MM.1S (cell line): ENCODE measurements around the gene MIPEP.

Experiments
- DNase-seq: peaks from one replicate; pipeline ENCODE4 v3.0.0-alpha.2; 2015
- H2AFZ ChIP-seq: fragments of 300-600 bp; sonication (generic); 2 replicates; pipeline ENCODE4 v1.6.0; 2016; ENCODE audit warnings: antibody characterized with exemption, low read length
- H3F3A ChIP-seq: fragments of 300-600 bp; sonication (generic); 2 replicates; pipeline ENCODE4 v1.6.1; 2016; ENCODE audit warnings: mild to moderate bottlenecking, antibody characterized with exemption, low read length, moderate library complexity, mixed read lengths; ENCODE audit not compliant: insufficient read depth
- H3K27ac ChIP-seq: fragments of 300-600 bp; sonication (generic); 2 replicates; pipeline ENCODE4 v1.5.1; 2016; ENCODE audit warnings: mild to moderate bottlenecking, low read length
- H3K27me3 ChIP-seq: fragments of 300-600 bp; sonication (generic); replicated peaks from 2 replicates; pipeline ENCODE4 v1.6.0; 2016; ENCODE audit warnings: low read length; ENCODE audit not compliant: insufficient read depth
- H3K36me3 ChIP-seq: fragments of 300-600 bp; sonication (generic); replicated peaks from 2 replicates; pipeline ENCODE4 v1.6.1; 2016; ENCODE audit warnings: mild to moderate bottlenecking, low read length, mixed read lengths; ENCODE audit not compliant: insufficient read depth
- H3K4me1 ChIP-seq: fragments of 300-600 bp; sonication (generic); 2 replicates; pipeline ENCODE4 v1.6.1; 2016; ENCODE audit warnings: low read length, mixed read lengths
- H3K4me2 ChIP-seq: fragments of 300-600 bp; sonication (generic); 2 replicates; pipeline ENCODE4 v1.6.0; 2016; ENCODE audit warnings: low read depth, low read length
- H3K4me3 ChIP-seq: fragments of 300-600 bp; sonication (generic); 2 replicates; pipeline ENCODE4 v1.5.1; 2016; ENCODE audit warnings: low read length, mixed read lengths
- H3K79me2 ChIP-seq: fragments of 300-600 bp; sonication (generic); 2 replicates; pipeline ENCODE4 v1.6.1; 2016; ENCODE audit warnings: mixed run types, low read length, mixed read lengths
- H3K9ac ChIP-seq: fragments of 300-600 bp; sonication (generic); 2 replicates; pipeline ENCODE4 v1.6.1; 2016; ENCODE audit warnings: low read length, mixed read lengths
- H3K9me2 ChIP-seq: fragments of 300-600 bp; sonication (generic); replicated peaks from 2 replicates; pipeline ENCODE4 v1.6.1; 2016; ENCODE audit warnings: mild to moderate bottlenecking, low read length, mixed read lengths; ENCODE audit not compliant: insufficient read depth
- H3K9me3 ChIP-seq: fragments of 300-600 bp; sonication (generic); replicated peaks from 2 replicates; pipeline ENCODE4 v1.6.1; 2016; ENCODE audit warnings: mild to moderate bottlenecking, low read length, mixed read lengths; ENCODE audit not compliant: insufficient read depth
- H4K20me1 ChIP-seq: fragments of 300-600 bp; sonication (generic); 2 replicates; pipeline ENCODE4 v1.6.1; 2016; ENCODE audit warnings: mild to moderate bottlenecking, low read length, moderate library complexity, mixed read lengths; ENCODE audit not compliant: insufficient read depth
- CTCF ChIP-seq: fragments of 300-600 bp; sonication (generic); IDR thresholded peaks from 2 replicates; pipeline ENCODE4 v1.5.1; 2016; ENCODE audit warnings: antibody characterized with exemption, low read length, mixed read lengths
- EZH2 ChIP-seq: fragments of 300-600 bp; sonication (generic); optimal IDR thresholded peaks from 2 replicates; pipeline ENCODE3; 2017; ENCODE audit warnings: low read depth, mild to moderate bottlenecking, antibody characterized with exemption, low read length, mixed read lengths
- EZH2phosphoT487 ChIP-seq: fragments of 300-600 bp; sonication (generic); IDR thresholded peaks from 2 replicates; pipeline ENCODE4 v1.6.1; 2018; ENCODE audit warnings: antibody characterized with exemption, low read length

Gene MIPEP

GRCh38 chr13:23919006-23919405 lies 29.8 kb upstream of the MIPEP start:
- H3K9ac ChIP-seq = no peak overlapping the region
- H3K9me2 ChIP-seq = no peaks in the 10 kb centered on the region
- TF ChIP-seq CTCF = no peak
- no peak for TF ChIP-seq EZH2phosphoT487
- no peak for TF ChIP-seq EZH2
- H3K27ac ChIP-seq = no peak overlapping the region
- no peak overlapping the region for H3K4me3 ChIP-seq
- H3K4me2 ChIP-seq = no peak overlapping the region
- H3K36me3 ChIP-seq = no peaks in the 10 kb centered on the region
- no peak for DNase-seq
- no peaks in the 10 kb centered on the region for H3K27me3 ChIP-seq
- H3F3A ChIP-seq = no peaks in the 10 kb centered on the region
- no peaks in the 10 kb centered on the region for H3K4me1 ChIP-seq
- no peaks in the 10 kb centered on the region for H3K79me2 ChIP-seq
- H3K9me3 ChIP-seq = no peaks in the 10 kb centered on the region
- H2AFZ ChIP-seq = no peak overlapping the region
- no peaks in the 10 kb centered on the region for H4K20me1 ChIP-seq

DNA sequence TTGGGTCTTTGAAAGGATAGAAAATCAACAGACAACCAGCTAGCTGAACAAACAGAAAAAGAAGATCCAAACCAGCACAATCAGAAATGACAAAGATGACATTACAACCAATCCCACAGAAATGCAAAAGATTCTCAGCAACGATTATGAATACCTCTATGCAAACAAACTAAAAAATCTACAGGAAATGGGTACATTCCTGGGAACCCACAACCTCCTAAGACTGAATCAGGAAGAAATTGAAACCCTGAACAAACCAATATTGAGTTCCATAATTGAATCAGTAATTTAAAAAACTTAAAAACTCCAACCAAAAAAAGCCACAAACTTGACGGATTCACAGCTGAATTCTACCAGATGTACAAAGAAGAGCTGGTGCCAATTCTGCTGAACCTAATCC lies 29.0 kb upstream of the MIPEP start:
- no peaks in the 10 kb centered on the region for H3K79me2 ChIP-seq
- no peaks in the 10 kb centered on the region for H3F3A ChIP-seq
- no peak overlapping the region for H3K9ac ChIP-seq
- H3K36me3 ChIP-seq = no peaks in the 10 kb centered on the region
- no peaks in the 10 kb centered on the region for H3K9me3 ChIP-seq
- no peak overlapping the region for H3K4me3 ChIP-seq
- H3K4me2 ChIP-seq = no peak overlapping the region
- H3K9me2 ChIP-seq = no peaks in the 10 kb centered on the region
- no peak for TF ChIP-seq EZH2phosphoT487
- no peak for TF ChIP-seq EZH2
- no peak for TF ChIP-seq CTCF
- H3K27me3 ChIP-seq = no peaks in the 10 kb centered on the region
- DNase-seq = no peak
- no peak overlapping the region for H3K27ac ChIP-seq
- H2AFZ ChIP-seq = no peak overlapping the region
- no peaks in the 10 kb centered on the region for H3K4me1 ChIP-seq
- no peaks in the 10 kb centered on the region for H4K20me1 ChIP-seq

GRCh38 chr13:23915308-23915707 lies 26.1 kb upstream of the MIPEP start:
- no peaks in the 10 kb centered on the region for H4K20me1 ChIP-seq
- no peaks in the 10 kb centered on the region for H3K27me3 ChIP-seq
- H3K79me2 ChIP-seq = no peaks in the 10 kb centered on the region
- no peak overlapping the region for H2AFZ ChIP-seq
- no peak overlapping the region for H3K4me3 ChIP-seq
- TF ChIP-seq EZH2 = no peak
- TF ChIP-seq EZH2phosphoT487 = no peak
- TF ChIP-seq CTCF = no peak
- no peaks in the 10 kb centered on the region for H3K4me1 ChIP-seq
- no peaks in the 10 kb centered on the region for H3K9me2 ChIP-seq
- DNase-seq = no peak
- H3K36me3 ChIP-seq = no peaks in the 10 kb centered on the region
- H3K27ac ChIP-seq = no peak overlapping the region
- no peak overlapping the region for H3K9ac ChIP-seq
- no peak overlapping the region for H3K4me2 ChIP-seq
- no peaks in the 10 kb centered on the region for H3K9me3 ChIP-seq
- no peaks in the 10 kb centered on the region for H3F3A ChIP-seq
